Measurements from ENCODE around the gene SETD5. TPM values are rescaled to one million over a fixed set of nuclear protein-coding genes. Genes with fewer than 3 reads are reported as not detected.
A peak's percentile ranks its signal among the peaks of the same experiment; 100 is the strongest.

Gene SETD5
- total RNA-seq, 1 donor, result 140 TPM

- no peak overlapping the region for H3K4me3 ChIP-seq (ENCODE audit: low read depth, low read length)
- TF ChIP-seq CTCF (IDR thresholded peaks at IDR 0.05; ENCODE audit: insufficient read depth, low read depth, low read length), result no peak
- DNase-seq (ENCODE audit: low read depth), result no peak
Measured at GRCh38 chr3:9415485-9416138, 18.2 kb downstream of the SETD5 start.

- DNase-seq (ENCODE audit: low read depth), result peak; percentile 66
- no peak overlapping the region for H3K4me3 ChIP-seq (ENCODE audit: low read depth, low read length)
- no peak for TF ChIP-seq CTCF (IDR thresholded peaks at IDR 0.05; ENCODE audit: insufficient read depth, low read depth, low read length)
Measured at GRCh38 chr3:9416139-9416780, 18.8 kb downstream of the SETD5 start.

- no peak overlapping the region for H3K4me3 ChIP-seq (ENCODE audit: low read depth, low read length)
- no peak for TF ChIP-seq CTCF (IDR thresholded peaks at IDR 0.05; ENCODE audit: insufficient read depth, low read depth, low read length)
- peak; percentile 30 for DNase-seq (ENCODE audit: low read depth)
Measured at GRCh38 chr3:9420850-9421549, 23.6 kb downstream of the SETD5 start.

- no peak overlapping the region for H3K4me3 ChIP-seq (ENCODE audit: low read depth, low read length)
- peak; percentile 77 for TF ChIP-seq CTCF (IDR thresholded peaks at IDR 0.05; ENCODE audit: insufficient read depth, low read depth, low read length)
- peak; percentile 98 for DNase-seq (ENCODE audit: low read depth)
Measured at GRCh38 chr3:9422712-9423424, 25.5 kb downstream of the SETD5 start.

GRCh38 chr3:9428411-9428810 is 31.0 kb downstream of the SETD5 start:
- no peak for DNase-seq (ENCODE audit: low read depth)
- no peak overlapping the region for H3K4me3 ChIP-seq (ENCODE audit: low read depth, low read length)
- no peak for TF ChIP-seq CTCF (IDR thresholded peaks at IDR 0.05; ENCODE audit: insufficient read depth, low read depth, low read length)

- no peak for TF ChIP-seq CTCF (IDR thresholded peaks at IDR 0.05; ENCODE audit: insufficient read depth, low read depth, low read length)
- H3K4me3 ChIP-seq (ENCODE audit: low read depth, low read length), result no peak overlapping the region
- DNase-seq (ENCODE audit: low read depth), result no peak
Measured at GRCh38 chr3:9430733-9431132, 33.3 kb downstream of the SETD5 start.
